K562 (cell line): ENCODE measurements around the gene ARID5B. TPM values are rescaled to one million over a fixed set of nuclear protein-coding genes. Genes with fewer than 3 reads are reported as not detected.

Experiments used
- ATAC-seq: fragments of 200-7000 bp; cut with Tn5 transposase; 3 replicates; pipeline ENCODE4 v1.9.1; 2020; ENCODE audit warnings: moderate library complexity
- BruUV-seq: library from RNA; stranded (reverse); fragments of 400-500 nt; replicated peaks from 2 replicates; lab custom pipeline; 2021; lab: Mats Ljungman, UMichigan
- CTCF ChIA-PET: fragments of 300-600 bp; formaldehyde crosslinking; extraction: SDS; loops from one replicate; lab custom pipeline; 2021; ENCODE audit warnings: low intra/inter-chr PET ratio; lab: Yijun Ruan, JAX
- POLR2A ChIA-PET: fragments of 300-600, 350-650 bp; sonication (Branson Sonifier 250); formaldehyde crosslinking; extraction: SDS; loops from one replicate; lab custom pipeline; 2021; ENCODE audit warnings: antibody characterized with exemption, inconsistent platforms; lab: Yijun Ruan, JAX
- DNase-seq, 4 experiments: peaks; one replicate each; pipeline versions ENCODE4 v3.0.0 to v3.0.0-alpha.2; 2011 to 2018; ENCODE audit warnings: low spot score in 3 of 4, mixed read lengths in 3 of 4; ENCODE audit errors: extremely low read depth in 1 of 4
- FAIRE-seq: peaks from 2 replicates; lab custom pipeline; 2011; peaks lifted over from hg19 to GRCh38; lab: Jason Lieb, UNC
- H2AFZ ChIP-seq: 2 replicates; pipeline ENCODE4 v1.6.0; 2011; ENCODE audit warnings: low read depth, low read length, control low read depth, inconsistent platforms
- H3K27ac ChIP-seq: fragments of 200-600 bp; 3 replicates; pipeline ENCODE4 v1.8.0; 2011; ENCODE audit warnings: low read depth, mild to moderate bottlenecking, control low read depth, inconsistent platforms, low read length, moderate library complexity, mixed read lengths; ENCODE audit errors: extremely low read depth
- H3K27me3 ChIP-seq, 2 experiments: fragments of 300-600 bp in 1 of 2; 2 replicates in 1 of 2; 3 replicates in 1 of 2; pipeline versions ENCODE4 v1.6.0 to v1.8.0; 2011; ENCODE audit warnings: inconsistent platforms in 2 of 2, low read length in 2 of 2, mild to moderate bottlenecking in 1 of 2, mixed read lengths in 1 of 2, moderate library complexity in 1 of 2; ENCODE audit not compliant: control insufficient read depth in 2 of 2, insufficient read depth in 2 of 2
- H3K36me3 ChIP-seq: fragments of 300-600 bp; 3 replicates; pipeline ENCODE4 v1.8.0; 2011; ENCODE audit warnings: mild to moderate bottlenecking, low read length, inconsistent platforms; ENCODE audit not compliant: control insufficient read depth, insufficient read depth
- H3K4me1 ChIP-seq, 2 experiments: fragments of 200-600 bp in 1 of 2; replicated peaks in 1 of 2; 2 replicates in 1 of 2; 3 replicates in 1 of 2; pipeline versions ENCODE4 v1.5.1 to v1.8.0; 2011; ENCODE audit warnings: inconsistent platforms in 2 of 2, low read length in 2 of 2, mild to moderate bottlenecking in 1 of 2, mixed read lengths in 1 of 2, moderate library complexity in 1 of 2; ENCODE audit not compliant: control insufficient read depth in 2 of 2, insufficient read depth in 2 of 2
- H3K4me2 ChIP-seq: 2 replicates; pipeline ENCODE4 v1.6.1; 2011; ENCODE audit warnings: low read length, control low read depth, inconsistent platforms, mixed read lengths; ENCODE audit not compliant: insufficient read depth
- H3K4me3 ChIP-seq: fragments of 200-600 bp; sonication (generic), shearing (Covaris generic); 2 replicates; pipeline ENCODE4 v1.5.1; 2016; ENCODE audit warnings: control low read depth, inconsistent platforms
- H3K79me2 ChIP-seq: fragments of 200-600 bp; 3 replicates; pipeline ENCODE4 v1.8.0; 2011; ENCODE audit warnings: low read length, inconsistent platforms; ENCODE audit not compliant: control insufficient read depth, insufficient read depth
- H3K9ac ChIP-seq, 2 experiments: 2 replicates each; pipeline versions ENCODE4 v1.6.0 to v1.6.1; 2011; ENCODE audit warnings: low read depth in 2 of 2, low read length in 2 of 2, control low read depth in 1 of 2, inconsistent platforms in 1 of 2, mild to moderate bottlenecking in 1 of 2, mixed read lengths in 1 of 2; ENCODE audit not compliant: insufficient read depth in 1 of 2
- H3K9me1 ChIP-seq: one replicate; pipeline ENCODE4 v1.6.0; 2011; ENCODE audit warnings: inconsistent platforms, mild to moderate bottlenecking, low read length, moderate library complexity; ENCODE audit not compliant: control insufficient read depth, insufficient read depth
- H3K9me3 ChIP-seq: replicated peaks from 2 replicates; pipeline ENCODE4 v1.5.1; 2011; ENCODE audit warnings: low read depth, low read length, inconsistent platforms; ENCODE audit not compliant: control insufficient read depth, insufficient read depth
- H4K20me1 ChIP-seq: replicated peaks from 2 replicates; pipeline ENCODE4 v1.6.1; 2011; ENCODE audit warnings: low read length, inconsistent platforms, mixed read lengths; ENCODE audit not compliant: control insufficient read depth, insufficient read depth
- KLF1 ChIP-seq: fragments of 450-650 bp; IDR thresholded peaks from 2 replicates; pipeline ENCODE4 v1.6.1; 2016; ENCODE audit warnings: missing genetic modification characterization, missing compliant biosample characterization
- YBX1 ChIP-seq: fragments of 450-650 bp; IDR thresholded peaks from 2 replicates; pipeline ENCODE4 v1.7.1; 2016; ENCODE audit warnings: mild to moderate bottlenecking
- ZBED1 ChIP-seq: IDR thresholded peaks from 2 replicates; pipeline ENCODE4 v1.6.1; 2014
- WGBS: fragments of 100-300 bp; shearing (Covaris generic); methylation state at CpG from one replicate; pipeline ENCODE4 v1.1.6; 2016; ENCODE audit warnings: low coverage, mixed read lengths; ENCODE audit not compliant: insufficient coverage; ENCODE audit errors: missing lambda C conversion rate; 5-methylcytosine and 5-hydroxymethylcytosine counted together
- in situ Hi-C: fragments of 300-500 bp; cut with MboI; formaldehyde crosslinking; loops from 4 replicates; pipeline ENCODE4 v1.15.0; 2018; ENCODE audit warnings: inconsistent platforms, mixed read lengths
- intact Hi-C: fragments of 100-400 bp; cut with micrococcal nuclease; formaldehyde crosslinking; loops from 2 replicates; pipeline ENCODE4 v1.14.2; 2022
- polyA plus RNA-seq, 8 experiments: library from polyadenylated mRNA; depleted of rRNA in 4 of 8; stranded (reverse) in 5 of 8; unstranded in 3 of 8; fragments of >200 nt; fragmentation: Nextera tagmentation in 2 of 8; fragmentation: Illumina TruSeq in 1 of 8; extraction: Ambion mirVana in 2 of 8; extraction: Trizol in 1 of 8; gene quantifications; 2 replicates each; pipeline versions ENCODE4 v1.2.1 to v1.2.3, GENCODE V29; 2011 to 2014; ENCODE audit warnings: inconsistent platforms in 1 of 8, missing spikeins in 1 of 8
- total RNA-seq, 7 experiments: library from RNA; depleted of rRNA in 6 of 7; stranded (reverse); fragments of >200 nt in 6 of 7; fragmentation: Illumina TruSeq in 2 of 7; extraction: Trizol in 2 of 7; gene quantifications; 2 replicates each; pipeline versions ENCODE4 v1.2.1 to v1.2.3, GENCODE V29; 2011 to 2021; ENCODE audit warnings: low replicate concordance in 1 of 7
- TF ChIP-seq, protein P1 (sequence below), 3 experiments: IDR thresholded peaks in 2 of 3; conservative IDR thresholded peaks in 1 of 3; 2 replicates each; pipeline ENCODE4 v1.5.1; 2011 to 2012; ENCODE audit warnings: low read length in 3 of 3, mild to moderate bottlenecking in 3 of 3, control low read depth in 2 of 3, improper control_type of control experiment in 1 of 3, inconsistent platforms in 1 of 3, low read depth in 1 of 3, mixed read lengths in 1 of 3, moderate library complexity in 1 of 3; ENCODE audit not compliant: insufficient read depth in 2 of 3

The ARID5B gene
- total and polyA plus RNA-seq, 9 of the 15 experiments (the other 6 are each of a cell fraction or from before 2014, with no cell fraction given): 0.48 to 1.6 (median 0.80) TPM

DNA sequence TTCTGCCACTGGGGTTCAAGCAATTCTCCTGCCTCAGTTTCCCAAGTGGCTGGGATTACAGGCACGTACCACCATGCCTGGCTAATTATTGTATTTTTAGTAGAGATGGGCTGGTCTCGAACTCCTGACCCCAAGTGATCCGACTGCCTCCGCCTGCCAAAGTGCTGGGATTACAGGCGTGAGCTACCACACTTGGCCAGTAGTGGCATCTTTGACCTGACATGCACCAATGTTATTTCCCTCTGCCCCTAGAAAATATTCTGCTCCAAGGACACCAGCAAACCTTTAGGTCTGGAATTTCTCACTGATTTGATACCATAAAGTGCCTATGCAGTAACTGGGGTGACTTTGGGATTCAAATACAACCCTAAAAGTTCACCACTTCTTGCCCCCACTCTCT is 179.4 kb downstream of the ARID5B start:
- intact Hi-C loops: no loop called here
- Histone ChIP-seq H2AFZ (no peak overlapping the region), H3K36me3 (no peaks in the 10 kb centered on the region), H3K4me2 (no peak overlapping the region)
- no peak for FAIRE-seq
- TF ChIP-seq YBX1: no peak
- no peak for TF ChIP-seq ZBED1
- TF ChIP-seq KLF1 (tag): no peak
- TF ChIP-seq, protein P1, sequence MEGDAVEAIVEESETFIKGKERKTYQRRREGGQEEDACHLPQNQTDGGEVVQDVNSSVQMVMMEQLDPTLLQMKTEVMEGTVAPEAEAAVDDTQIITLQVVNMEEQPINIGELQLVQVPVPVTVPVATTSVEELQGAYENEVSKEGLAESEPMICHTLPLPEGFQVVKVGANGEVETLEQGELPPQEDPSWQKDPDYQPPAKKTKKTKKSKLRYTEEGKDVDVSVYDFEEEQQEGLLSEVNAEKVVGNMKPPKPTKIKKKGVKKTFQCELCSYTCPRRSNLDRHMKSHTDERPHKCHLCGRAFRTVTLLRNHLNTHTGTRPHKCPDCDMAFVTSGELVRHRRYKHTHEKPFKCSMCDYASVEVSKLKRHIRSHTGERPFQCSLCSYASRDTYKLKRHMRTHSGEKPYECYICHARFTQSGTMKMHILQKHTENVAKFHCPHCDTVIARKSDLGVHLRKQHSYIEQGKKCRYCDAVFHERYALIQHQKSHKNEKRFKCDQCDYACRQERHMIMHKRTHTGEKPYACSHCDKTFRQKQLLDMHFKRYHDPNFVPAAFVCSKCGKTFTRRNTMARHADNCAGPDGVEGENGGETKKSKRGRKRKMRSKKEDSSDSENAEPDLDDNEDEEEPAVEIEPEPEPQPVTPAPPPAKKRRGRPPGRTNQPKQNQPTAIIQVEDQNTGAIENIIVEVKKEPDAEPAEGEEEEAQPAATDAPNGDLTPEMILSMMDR (IDR thresholded peaks at IDR 0.05 in 2 of 3, conservative IDR thresholded peaks at IDR 0.05 in 1 of 3; ENCODE audit: insufficient read depth in 2 of 3, low read depth in 1 of 3, low read length in 3 of 3): 0 out of 6 replicates have a peak, but pooled peaks of 2 of the 3 experiments have one; percentile 5 to 17
- TF ChIP-seq, all 486 proteins: peak for 1
- POLR2A ChIA-PET: interaction anchor here (1.0 to 1.3 kb wide), 2 partner anchors 9 kb away, joined by 3 to 5 read pairs; no protein-coding TSS in a partner anchor
- DNase-seq (no peak), ATAC-seq (no peak)
- Histone ChIP-seq H4K20me1 (no peaks in the 10 kb centered on the region), H3K27me3 (no peaks in the 10 kb centered on the region; a peak in 1 of 5 replicates), H3K4me1 (no peaks in the 10 kb centered on the region), H3K9me1 (no peaks in the 10 kb centered on the region), H3K4me3 (no peak overlapping the region), H3K79me2 (no peaks in the 10 kb centered on the region), H3K9me3 (no peaks in the 10 kb centered on the region), H3K9ac (no peak overlapping the region), H3K27ac (no peak overlapping the region)
- WGBS: 51% methylated on average over 5 of the region's 5 CpGs
- in situ Hi-C loops: no loop called here
- CTCF ChIA-PET: no interaction called here
- BruUV-seq: no TSS peak
